8988T (cell line): ENCODE measurements around the gene MAP1LC3C.
"Not testable (repeated sequence)": the region's sequence is repeated elsewhere in the genome, so short reads cannot be mapped to it uniquely, and the experiment has no call there.

ENCODE experiments used
- DNase-seq: peaks from one replicate; pipeline ENCODE4 v3.0.0; 2011

The MAP1LC3C gene

DNA sequence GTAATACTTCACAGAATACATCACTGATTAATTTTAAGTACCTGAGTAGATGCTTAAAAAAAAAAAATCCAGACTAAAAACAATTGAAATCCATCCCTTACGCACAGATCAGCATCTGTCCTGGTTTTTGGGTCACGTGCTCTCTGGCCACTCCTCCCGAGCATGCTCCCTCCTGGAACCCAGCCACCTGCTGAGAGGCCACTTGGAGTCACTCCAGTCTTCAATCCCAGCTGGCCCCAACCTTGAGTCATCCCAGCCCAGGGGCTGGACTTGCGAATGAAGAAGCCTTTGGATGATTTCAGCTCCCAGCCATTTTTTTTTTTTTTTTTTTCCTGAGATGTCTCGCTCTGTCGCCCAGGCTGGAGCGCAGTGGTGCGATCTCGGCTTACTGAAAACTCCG is 8.9 kb downstream of the MAP1LC3C start:
- DNase-seq: no peak

DNA sequence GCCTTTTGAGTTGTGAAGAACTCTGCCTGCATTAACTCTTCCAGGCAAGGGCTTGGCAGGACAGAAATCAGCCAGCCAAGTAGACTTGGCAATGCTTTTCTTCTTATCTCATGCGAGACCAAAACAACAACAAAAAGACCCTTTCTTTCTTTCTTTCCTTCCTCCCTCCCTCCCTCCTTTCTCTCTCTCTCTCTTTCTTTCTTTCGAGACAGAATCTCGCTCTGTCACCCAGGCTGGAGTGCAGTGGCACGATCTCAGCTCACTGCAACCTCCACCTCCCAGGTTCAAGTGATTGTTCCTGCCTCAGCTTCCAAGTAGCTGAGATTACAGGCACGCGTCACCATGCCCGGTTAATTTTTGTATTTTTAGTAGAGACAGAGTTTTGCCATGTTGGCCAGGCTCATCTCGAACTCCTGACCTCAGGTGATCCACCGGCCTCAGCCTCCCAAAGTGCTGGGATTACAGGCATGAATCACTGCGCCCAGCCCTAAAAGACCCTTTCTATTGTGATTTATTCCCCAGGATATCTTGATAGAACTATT is 10.4 kb downstream of the MAP1LC3C start:
- not testable (repeated sequence) for DNase-seq

DNA sequence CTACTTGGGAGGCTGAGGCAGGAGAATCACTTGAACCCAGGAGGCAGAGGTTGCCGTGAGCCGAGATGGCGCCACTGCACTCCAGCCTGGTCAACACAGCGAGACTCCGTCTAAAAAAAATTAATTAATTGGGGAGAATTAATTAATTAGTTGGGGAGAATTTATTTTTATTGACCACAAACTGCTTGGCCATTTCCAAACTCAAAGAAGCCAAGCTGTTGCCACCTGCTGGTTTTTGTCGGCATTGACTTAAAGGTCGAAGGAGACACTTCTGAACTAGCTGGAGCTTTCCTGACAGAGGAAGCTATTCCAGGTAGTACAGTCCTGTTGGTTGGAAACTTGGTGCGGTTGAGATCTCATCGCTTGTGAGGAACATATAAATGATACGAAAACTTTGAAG is 13.1 kb downstream of the MAP1LC3C start:
- DNase-seq: peak; percentile 43

DNA sequence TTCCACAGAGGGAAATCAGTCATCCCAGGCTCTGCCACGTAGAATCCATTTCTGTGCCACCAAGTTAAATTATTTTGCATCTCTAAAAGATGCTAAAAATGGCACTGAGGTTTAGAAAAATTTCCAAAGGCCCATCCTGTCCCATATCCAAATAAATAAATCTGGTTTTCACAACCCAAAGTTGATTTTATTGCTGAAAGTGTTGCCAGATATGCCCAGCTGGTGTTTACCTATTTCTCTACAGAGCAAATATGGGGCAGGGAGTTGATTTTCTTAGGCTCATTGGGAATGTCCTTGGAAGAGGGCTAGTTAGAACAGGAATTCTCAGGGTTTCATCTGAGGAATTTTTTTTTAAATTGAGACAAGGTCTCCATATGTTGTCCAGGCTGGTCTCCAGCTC is 19.0 kb downstream of the MAP1LC3C start:
- DNase-seq: no peak

DNA sequence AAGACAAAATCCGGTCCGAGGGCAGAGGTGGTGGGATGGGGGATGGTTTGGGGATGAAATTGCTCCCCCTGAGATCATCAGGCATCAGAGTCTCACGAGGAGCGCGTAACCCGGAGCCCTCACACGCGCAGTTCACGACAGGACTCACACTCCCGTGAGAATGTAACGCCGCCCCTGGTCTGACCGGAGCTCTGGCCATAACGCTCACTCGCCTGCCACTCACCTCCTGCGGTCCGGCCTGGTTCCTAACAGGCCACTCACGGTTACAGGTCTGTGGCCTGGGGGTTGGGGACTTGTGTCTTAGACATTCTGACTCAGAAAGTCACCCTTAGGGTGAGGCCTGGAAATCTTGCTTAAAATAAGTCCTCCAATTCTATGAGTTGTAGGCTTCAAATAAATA is 19.8 kb downstream of the MAP1LC3C start:
- no peak for DNase-seq

DNA sequence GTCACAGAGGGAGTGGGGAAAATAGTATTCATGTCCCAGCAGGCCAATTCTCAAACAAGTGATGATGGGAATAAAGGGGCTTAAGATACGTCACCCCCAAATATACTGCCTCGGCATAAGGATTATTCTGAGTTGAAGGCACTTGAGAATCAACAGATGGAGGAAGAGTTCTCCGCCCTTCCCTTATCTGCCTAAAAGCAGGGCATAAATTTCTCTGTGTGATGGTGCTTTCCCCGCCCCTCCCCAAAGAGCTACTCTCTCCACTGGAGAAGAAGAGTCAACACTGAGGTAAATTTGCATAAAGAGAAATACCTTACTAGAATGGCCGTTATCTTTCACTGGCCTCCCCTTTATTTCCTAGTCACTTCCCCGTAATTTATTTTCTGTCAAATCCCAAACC is 22.7 kb downstream of the MAP1LC3C start:
- no peak for DNase-seq

DNA sequence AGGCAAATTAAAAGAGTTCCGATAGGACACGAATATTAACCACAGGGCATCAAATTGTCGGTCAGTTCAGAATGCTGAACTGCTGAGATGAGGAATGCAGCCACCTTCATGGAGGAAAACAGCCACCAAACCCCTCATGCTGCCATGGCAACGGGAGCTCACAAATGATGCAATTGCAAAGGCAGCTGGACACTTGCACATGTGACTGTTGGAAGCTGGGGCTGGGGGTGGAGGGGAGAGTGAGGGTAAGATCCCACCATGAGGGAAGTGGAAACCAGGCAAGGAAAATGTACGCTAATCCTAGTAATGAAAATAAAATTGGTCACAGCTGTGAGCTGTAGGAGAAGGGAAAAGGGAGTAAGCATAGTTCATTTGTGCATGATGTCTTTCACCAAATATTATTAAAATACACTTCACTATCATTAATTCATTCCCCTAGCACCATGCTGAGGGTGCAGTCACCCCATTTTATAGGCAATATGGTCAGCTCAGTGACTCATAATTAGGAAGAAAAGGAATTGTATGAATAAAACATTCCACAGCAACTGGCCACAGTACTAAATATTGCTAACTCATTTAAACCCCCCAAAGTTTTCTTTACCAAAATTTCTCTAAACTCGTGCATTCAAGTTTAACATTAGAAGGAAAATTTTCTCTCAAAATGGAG is 26.1 kb downstream of the MAP1LC3C start:
- DNase-seq: no peak

DNA sequence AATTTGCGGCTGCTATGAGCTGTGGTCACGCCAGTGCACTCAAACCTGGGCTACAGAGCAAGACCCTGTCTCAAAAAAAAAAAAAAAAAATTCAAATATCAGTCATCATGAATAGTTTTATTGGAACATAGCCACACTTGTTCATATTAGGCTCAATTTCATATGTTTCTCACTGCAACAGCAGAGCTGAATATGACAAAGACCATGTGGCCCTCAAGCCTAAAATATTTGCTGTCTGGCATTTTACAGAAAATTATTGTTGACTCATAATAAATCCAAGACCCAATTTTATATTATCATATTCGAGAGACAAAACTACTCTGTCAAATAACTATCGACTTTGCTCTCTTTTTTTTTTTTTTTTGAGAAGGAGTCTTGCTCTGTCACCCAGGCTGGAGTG is 30.3 kb downstream of the MAP1LC3C start:
- DNase-seq: no peak

DNA sequence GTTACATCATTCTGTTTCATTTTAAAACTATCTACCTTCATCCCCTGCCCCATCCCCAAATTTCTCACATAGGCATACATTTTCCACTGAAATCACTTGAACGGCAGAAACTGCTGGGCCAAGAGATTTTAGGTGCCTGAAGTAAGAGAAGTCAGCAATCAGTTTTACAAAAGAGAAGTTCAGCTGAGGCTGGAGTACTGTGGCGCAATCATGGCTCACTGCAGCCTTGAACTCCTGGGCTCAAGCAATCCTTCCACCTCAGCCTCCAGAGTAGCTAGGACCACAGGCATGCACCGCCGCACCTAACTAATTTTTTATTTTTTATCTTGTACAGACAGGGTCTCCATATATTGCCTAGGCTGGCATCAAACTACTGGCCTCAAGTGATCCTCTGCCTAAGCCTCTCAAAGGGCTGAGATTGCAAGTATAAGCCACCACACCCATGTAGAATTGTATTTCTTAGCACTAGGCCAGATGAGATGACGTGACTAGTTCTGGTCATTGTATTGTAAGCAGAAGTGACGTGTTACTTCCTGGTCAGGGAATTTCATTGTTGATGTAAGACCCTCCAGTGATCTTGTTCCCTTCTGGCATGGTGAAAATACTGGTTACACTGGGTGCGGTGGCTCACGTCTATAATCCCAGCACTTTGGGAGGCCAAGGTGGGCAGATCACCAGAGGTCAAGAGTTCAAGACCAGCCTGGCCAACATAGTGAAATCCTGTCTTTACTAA is 34.2 kb downstream of the MAP1LC3C start:
- no peak for DNase-seq

DNA sequence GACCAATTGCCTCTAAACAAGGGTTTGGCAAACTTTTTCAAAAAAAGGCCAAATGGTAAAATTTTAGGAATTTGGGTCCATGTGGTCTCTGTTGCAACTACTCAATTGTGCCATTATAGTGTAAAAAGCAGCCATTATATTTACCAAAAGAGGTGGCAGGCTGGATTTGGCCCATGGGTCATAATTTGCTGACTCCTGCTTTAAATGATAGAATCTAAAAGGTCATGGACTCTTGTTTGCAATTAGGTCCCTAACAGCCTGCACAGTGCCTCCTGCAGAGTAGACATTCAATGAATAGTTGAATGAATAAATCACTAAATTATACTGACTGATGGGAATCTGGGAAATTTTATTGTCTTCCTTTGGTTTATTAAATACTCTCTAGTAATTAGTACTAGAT is 35.2 kb downstream of the MAP1LC3C start:
- no peak for DNase-seq

DNA sequence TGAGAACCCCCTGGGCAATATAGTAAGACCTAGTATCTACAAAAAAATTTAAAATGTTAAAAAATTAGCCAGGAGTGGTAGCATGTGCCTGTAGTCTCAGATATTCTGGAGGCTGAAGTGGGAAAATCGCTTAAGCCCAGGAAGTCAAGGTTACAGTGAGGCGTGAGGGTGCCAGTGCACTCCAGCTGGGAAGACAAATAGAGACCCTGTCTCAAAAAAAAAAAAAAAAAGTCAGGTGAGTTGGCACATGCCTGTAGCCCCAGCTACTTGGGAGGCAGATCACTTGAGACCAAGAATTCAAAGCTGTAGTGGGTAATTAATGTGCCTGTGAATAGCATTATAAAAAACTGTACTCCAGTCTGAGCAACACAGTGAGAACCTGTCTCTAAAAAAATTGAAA is 36.7 kb downstream of the MAP1LC3C start:
- DNase-seq: no peak

DNA sequence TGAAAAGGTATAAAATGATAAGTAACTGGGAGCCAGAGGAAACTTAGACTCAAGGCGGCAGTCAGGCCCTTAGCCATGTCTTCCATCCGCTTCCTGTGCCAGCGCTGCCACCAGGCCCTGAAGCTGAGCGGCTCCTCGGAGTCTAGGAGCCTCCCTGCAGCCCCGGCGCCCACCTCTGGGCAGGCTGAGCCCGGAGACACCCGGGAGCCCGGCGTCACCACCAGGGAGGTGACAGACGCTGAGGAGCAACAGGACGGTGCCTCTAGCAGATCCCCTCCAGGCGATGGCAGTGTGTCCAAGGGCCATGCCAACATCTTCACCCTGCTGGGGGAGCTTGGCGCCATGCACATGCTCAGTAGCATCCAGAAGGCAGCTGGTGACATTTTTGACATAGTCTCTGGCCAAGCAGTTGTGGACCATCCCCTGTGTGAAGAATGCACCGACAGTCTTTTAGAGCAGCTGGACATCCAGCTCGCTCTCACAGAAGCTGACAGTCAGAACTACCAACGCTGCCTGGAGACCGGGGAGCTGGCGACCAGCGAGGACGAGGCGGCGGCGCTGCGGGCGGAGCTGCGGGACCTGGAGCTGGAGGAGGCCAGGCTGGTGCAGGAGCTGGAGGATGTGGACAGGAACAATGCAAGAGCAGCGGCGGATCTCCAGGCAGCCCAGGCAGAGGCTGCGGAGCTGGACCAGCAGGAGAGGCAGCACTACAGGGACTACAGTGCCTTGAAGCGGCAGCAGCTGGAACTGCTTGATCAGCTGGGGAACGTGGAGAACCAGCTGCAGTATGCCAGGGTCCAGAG is 41.0 kb downstream of the MAP1LC3C start, which contains the start of gene BECN2:
Gene BECN2, plus strand, starts transcription at position 76 of the 803 bp plus-strand sequence. Its CDS starts 0 bp downstream, at position 76.
- DNase-seq: no peak

DNA sequence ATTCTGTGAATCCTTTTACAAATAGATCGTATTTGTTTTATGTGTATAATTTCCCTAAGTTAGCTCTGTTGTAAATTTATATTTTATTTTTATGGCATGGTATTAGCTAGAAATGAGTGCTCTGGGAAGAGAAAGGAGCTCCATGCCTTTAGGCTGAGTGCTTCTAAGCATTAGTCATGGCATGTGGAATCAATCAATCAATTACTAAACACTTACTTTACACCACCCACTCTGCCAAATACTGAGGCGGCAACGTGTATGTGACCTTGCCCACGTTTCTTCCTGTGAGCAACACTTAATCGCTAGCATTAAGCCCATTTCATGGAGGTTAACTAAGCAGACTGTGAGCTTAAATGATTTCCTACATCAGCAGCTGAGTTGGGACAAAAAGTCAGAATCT is 48.5 kb downstream of the MAP1LC3C start:
- no peak for DNase-seq

DNA sequence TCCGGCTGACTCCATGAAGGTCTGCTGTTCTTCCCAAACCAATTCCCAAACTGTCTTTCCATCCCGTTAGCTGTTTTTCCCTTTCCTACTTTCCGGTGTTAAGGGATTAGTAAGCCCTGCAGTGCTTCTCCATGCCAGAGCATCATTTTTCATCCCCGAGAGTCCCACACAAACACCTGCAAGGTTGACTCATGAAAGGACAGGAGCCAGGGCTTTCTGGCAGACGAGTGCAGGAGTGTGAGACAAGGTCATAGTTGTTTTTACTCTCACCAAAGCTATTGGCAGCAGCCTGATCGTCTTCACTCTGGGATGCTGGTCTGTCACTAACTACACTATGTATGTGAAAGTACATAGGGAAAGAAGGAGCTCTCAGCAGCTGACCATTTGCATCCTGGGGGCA is 51.5 kb downstream of the MAP1LC3C start:
- no peak for DNase-seq
